G401 (cell line): ENCODE results near the gene POLR3GL. TPM values are rescaled to one million over a fixed set of nuclear protein-coding genes. Genes with fewer than 3 reads are reported as not detected.

Source experiments
- DNase-seq: peaks from one replicate; pipeline ENCODE4 v3.0.0-alpha.2; 2015; ENCODE audit warnings: low spot score
- in situ Hi-C: cut with HindIII; loops from 2 replicates; pipeline ENCODE4 v1.10.0; 2016; ENCODE audit warnings: low sequenced_read_pairs, mixed read lengths
- total RNA-seq: library from RNA; depleted of rRNA; stranded (reverse); fragments of >200 nt; shearing (Covaris generic); gene quantifications from 2 replicates; pipeline ENCODE4 v1.2.3, GENCODE V29; 2014

Gene POLR3GL
- total RNA-seq, 1 experiment from 2014 or later = 13.5 TPM

DNA sequence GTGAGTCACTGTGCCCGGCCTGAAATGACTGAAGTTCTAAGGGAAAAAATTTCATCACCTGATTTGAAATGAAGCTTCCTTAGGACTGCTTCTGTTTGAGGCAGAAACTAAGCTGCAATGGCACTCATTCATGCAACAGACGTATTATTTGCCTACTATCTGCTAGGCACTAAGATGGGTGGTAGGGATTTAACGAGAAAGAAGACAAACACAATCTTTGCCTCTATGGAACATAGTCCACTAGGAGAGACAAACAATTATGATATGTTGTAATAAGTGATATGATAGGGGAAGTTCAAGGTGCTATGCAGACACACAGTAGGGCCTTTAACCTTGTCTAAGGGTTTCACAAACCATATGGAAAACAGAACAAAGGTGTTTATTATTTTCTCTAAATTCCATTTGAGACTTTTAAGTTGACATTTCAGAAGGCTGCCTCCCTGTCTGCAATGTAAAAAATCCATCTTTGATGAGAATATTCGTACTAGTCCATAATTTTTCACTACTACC lies 18.0 kb upstream of the POLR3GL start:
- no peak for DNase-seq
- in situ Hi-C loops = no loop called here

DNA sequence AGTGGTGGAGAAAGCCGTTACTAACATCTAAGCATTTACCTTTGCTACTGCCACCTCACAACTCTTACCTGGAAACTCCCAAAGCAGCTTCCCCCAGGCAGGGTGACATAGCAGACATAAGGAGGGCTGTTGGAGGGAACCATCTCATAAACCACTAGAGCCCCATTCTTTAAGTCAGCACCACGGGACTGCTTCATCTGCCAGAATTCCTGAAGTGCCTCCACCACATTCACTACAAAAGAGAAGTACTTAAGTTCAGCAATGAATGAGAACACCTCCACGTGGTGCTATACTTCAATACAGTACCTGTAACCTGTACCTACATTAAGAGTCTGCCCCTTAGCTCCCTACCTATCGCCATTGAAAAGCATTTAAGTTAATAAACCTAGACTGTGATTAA lies 16.9 kb upstream of the POLR3GL start:
- no peak for DNase-seq
- in situ Hi-C loops = no loop called here

GRCh38 chr1:145949219-145949618 lies 15.3 kb upstream of the POLR3GL start:
- in situ Hi-C loops = no loop called here
- DNase-seq = peak; percentile 10

- in situ Hi-C loops = no loop called here
- DNase-seq = no peak
Measured at GRCh38 chr1:145951526-145951925, 13.0 kb upstream of the POLR3GL start.

GRCh38 chr1:145952903-145953302 lies 11.6 kb upstream of the POLR3GL start:
- in situ Hi-C loops = no loop called here

DNA sequence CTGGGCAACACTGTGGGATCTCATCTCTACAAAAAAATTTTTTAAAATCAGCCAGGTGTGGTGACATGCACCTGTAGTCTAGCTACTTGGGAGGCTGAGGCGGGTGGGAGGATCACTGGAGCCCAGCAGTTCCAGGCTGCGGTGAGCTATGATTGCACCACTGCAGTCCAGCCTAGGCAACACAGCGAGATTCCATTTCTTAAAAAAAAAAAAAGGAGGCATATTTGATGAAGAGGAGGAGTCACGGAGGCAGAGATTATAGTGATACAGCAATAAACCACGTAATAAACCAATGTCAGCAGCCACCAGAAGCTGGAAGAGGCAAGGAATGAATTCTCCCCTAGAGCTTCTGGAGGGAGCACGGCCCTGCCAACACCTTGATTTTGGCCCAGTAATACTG lies 10.6 kb upstream of the POLR3GL start:
- in situ Hi-C loops = no loop called here
- DNase-seq = no peak

More at GRCh38 chr1:145952903-145953302, 11.6 kb upstream of the POLR3GL start:
- DNase-seq = no peak

DNA sequence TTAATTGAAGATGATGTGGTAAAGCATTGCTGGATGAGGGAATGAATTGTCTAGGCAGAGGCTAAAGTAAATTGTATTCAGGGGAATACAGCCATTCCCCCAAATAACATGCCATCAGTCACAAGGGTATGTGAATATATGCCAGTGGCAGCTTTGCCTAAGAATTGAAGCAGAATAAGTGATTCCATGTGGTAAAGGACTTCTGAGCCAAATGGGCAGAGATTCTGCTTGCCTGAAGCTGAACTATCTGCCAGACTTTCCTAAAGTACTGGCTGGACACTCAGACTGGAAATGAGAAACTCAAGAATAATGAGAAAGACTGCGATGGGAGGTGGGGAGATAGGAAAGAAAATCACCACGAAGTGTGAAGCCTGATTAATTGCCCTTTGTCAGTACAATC lies 9.1 kb upstream of the POLR3GL start:
- in situ Hi-C loops = no loop called here
- DNase-seq = no peak

- in situ Hi-C loops = no loop called here
- DNase-seq = no peak
Measured at GRCh38 chr1:145956361-145956760, 8.1 kb upstream of the POLR3GL start.

DNA sequence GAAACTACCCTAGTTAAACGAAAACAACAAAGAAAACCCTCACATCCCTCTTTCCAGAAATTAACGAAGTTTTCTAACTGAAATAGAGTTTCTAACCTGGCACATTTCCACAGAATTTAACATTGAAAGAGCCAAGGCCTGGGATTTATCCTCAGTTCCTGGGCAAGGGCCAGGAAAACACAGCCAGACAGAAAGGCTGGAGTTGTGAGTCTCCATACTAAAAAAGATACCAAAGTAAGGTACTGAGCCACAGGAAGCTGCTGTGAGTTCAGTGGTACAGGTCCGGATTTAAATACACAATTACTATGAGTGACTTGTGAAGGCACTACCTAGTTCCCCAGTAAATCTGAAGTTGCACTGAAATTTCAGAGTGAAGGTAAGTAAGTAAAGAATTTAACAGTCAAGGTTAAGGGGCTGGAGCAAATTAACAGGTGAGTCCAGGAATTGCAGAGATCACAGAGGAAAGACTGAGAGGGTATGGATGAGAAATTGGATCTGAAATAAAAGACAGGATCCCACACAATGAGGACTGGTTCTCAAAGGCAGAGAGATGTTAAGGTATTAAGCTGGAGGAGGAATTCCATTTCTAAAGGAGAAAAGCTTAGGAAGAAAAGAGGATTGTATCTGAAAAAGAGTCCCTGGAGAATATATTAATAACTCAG lies 7.6 kb upstream of the POLR3GL start:
- no peak for DNase-seq
- in situ Hi-C loops = no loop called here

DNA sequence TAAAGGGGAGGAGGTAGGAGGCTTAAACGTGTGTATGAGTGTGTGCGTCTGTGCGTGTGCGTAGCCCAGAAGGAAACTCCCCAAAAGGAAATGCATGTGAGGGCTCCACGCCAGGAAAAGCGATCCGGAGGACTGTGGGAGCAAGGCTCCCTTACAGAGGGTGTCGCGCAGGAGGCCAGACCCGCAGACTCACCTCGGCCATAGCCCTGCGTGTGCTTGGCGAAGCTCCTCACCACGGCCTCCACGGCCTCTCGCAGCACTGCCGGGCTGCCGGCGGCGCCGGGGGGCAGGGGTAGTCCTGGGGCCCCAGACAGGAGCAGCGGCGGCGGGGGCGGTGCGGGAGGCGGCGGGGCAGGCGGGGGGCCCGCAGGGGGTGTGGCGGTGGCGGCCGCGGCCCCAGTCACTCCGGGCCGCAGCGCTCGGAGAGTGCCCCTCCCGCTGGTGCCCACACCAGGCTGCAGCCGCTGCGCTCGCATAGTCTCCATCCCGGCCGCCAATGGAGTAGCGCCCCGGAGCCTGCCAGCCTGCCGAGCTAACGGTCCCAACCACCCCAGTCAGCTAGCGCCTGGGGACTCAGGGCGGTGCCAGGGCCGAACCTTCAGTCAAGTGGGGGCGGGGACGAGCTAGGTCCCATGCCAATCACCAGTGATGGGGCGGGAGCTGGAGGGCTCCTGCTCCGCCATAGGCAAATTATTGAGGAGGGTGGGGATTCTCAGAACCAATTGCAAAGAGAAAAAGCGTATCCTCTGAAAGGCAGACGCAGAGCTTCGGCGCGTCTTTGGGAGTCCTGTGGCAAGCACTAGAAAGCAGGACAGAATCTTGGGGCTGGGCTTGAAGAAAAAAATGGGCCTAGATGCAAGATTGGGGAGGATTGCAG lies 6.8 kb upstream of the POLR3GL start, which contains the start of gene LIX1L:
LIX1L (minus strand) TSS at position 575 of the 877 bp plus-strand sequence; CDS start at position 485, 90 bp downstream.
- peak; percentile 99 for DNase-seq
- in situ Hi-C loops = no loop called here

DNA sequence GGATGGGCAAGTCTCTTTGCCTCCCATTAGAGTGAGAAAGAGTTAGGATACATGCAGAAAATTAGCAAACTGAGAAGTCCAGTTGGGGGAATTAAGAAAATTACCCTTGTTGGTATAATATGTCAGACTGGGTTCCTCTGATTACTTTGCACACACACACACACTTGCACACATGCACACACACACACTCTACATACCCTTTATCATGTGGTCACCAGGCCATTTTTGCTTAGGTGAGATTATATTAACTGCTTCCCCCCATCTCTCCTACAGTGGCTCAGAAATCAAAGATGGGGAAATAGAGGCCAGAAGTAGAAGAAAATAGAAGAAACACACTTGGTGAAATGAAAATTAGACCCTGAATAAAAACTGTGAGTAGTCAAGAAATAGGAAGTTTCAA lies 5.8 kb upstream of the POLR3GL start:
- DNase-seq = no peak
- in situ Hi-C loops = no loop called here

- DNase-seq = no peak
- in situ Hi-C loops = no loop called here
Measured at GRCh38 chr1:145959333-145959732, 5.2 kb upstream of the POLR3GL start.

- in situ Hi-C loops = no loop called here
- DNase-seq = no peak
Measured at GRCh38 chr1:145959957-145960467, 4.5 kb upstream of the POLR3GL start.

GRCh38 chr1:145960468-145961108 lies 3.9 kb upstream of the POLR3GL start:
- in situ Hi-C loops = no loop called here
- peak; percentile 71 for DNase-seq

DNA sequence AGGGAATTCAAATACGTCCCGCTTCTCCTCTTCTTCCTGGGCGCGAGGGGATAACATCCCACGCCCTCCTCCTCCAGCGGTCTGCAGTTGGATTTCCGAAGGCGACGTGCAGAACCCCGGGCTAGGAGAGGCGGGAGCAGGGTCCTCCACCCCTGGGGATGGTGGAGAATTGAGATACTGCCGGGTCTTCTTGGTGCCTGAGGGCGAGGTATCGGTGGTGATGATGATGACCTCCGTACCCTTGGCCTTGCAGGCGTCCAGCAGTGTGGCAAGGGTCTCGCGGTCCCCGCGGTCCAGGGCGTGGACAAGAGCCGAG lies 3.4 kb upstream of the POLR3GL start:
- no peak for DNase-seq
- in situ Hi-C loops = no loop called here

GRCh38 chr1:145961425-145962156 lies 2.9 kb upstream of the POLR3GL start:
- in situ Hi-C loops = no loop called here
- DNase-seq = peak; percentile 81

GRCh38 chr1:145962157-145963102 lies 2.1 kb upstream of the POLR3GL start:
- peak; percentile 89 for DNase-seq
- in situ Hi-C loops = no loop called here
